NCI-H1694 (cell line): Measurements from ENCODE around the gene DMPK.
A peak's percentile ranks its signal among the peaks of the same experiment; 100 is the strongest.
"Not testable (repeated sequence)": the region's sequence is repeated elsewhere in the genome, so short reads cannot be mapped to it uniquely, and the experiment has no call there.

ENCODE experiments used
- DNase-seq: peaks from one replicate; lab custom pipeline; 2025; lab: John Stamatoyannopoulos, UW

Gene DMPK

GRCh38 chr19:45768984-45769782 is 13.1 kb downstream of the DMPK start, which contains the start of gene SIX5:
TSS of gene SIX5 (minus strand) at chr19:45769252. CDS start at chr19:45768844, 408 bp downstream.
- DNase-seq, result peak; percentile 90

- no peak for DNase-seq
Observed at GRCh38 chr19:45768655-45768983, 13.7 kb downstream of the DMPK start.

GRCh38 chr19:45767881-45768654 is 14.2 kb downstream of the DMPK start:
- DNase-seq, result no peak

GRCh38 chr19:45767410-45767880 is 14.8 kb downstream of the DMPK start:
- DNase-seq, result no peak

- no peak for DNase-seq
Observed at GRCh38 chr19:45766869-45767346, 15.4 kb downstream of the DMPK start.

- DNase-seq, result no peak
Observed at GRCh38 chr19:45766296-45766868, 15.9 kb downstream of the DMPK start.

- DNase-seq, result no peak
Observed at GRCh38 chr19:45765702-45766295, 16.5 kb downstream of the DMPK start.

- DNase-seq, result no peak
Observed at GRCh38 chr19:45764945-45765701, 17.2 kb downstream of the DMPK start.

GRCh38 chr19:45764475-45764874 is 17.8 kb downstream of the DMPK start:
- no peak for DNase-seq

GRCh38 chr19:45763691-45764294 is 18.5 kb downstream of the DMPK start:
- DNase-seq, result no peak

GRCh38 chr19:45762870-45763631 is 19.2 kb downstream of the DMPK start:
- no peak for DNase-seq

- no peak for DNase-seq
Observed at GRCh38 chr19:45761714-45762113, 20.6 kb downstream of the DMPK start.

GRCh38 chr19:45758921-45759320 is 23.4 kb downstream of the DMPK start:
- no peak for DNase-seq

- DNase-seq, result no peak
Observed at GRCh38 chr19:45757695-45758094, 24.6 kb downstream of the DMPK start.

GRCh38 chr19:45754323-45754722 is 28.0 kb downstream of the DMPK start:
- DNase-seq, result no peak

GRCh38 chr19:45753548-45753947 is 28.7 kb downstream of the DMPK start:
- no peak for DNase-seq

GRCh38 chr19:45752639-45753038 is 29.7 kb downstream of the DMPK start:
- no peak for DNase-seq

- DNase-seq, result not testable (repeated sequence)
Observed at GRCh38 chr19:45751483-45751882, 30.8 kb downstream of the DMPK start.

GRCh38 chr19:45747513-45747912 is 34.8 kb downstream of the DMPK start:
- no peak for DNase-seq

- no peak for DNase-seq
Observed at GRCh38 chr19:45746866-45747265, 35.4 kb downstream of the DMPK start.
